SK-N-SH treated with all-trans-retinoic acid at 6 μM for 48 hours (cell line): Measurements from ENCODE around the gene GLI3.

Experiments used
- ATAC-seq: fragments of 200-7000 bp; cut with Tn5 transposase; 3 replicates; pipeline ENCODE4 v1.9.1; 2020; ENCODE audit warnings: mild to moderate bottlenecking, moderate library complexity
- ARNTL ChIP-seq: fragments of 450-650 bp; formaldehyde crosslinking; IDR thresholded peaks from 2 replicates; pipeline ENCODE4 v1.5.0; 2020; ENCODE audit warnings: low read depth, mild to moderate bottlenecking, moderate library complexity, borderline replicate concordance
- BACH2 ChIP-seq: fragments of 250-450 bp; sonication (Bioruptor Pico); IDR thresholded peaks from 2 replicates; pipeline ENCODE4 v1.9.0; 2021; ENCODE audit warnings: mild to moderate bottlenecking, borderline replicate concordance
- CSDC2 ChIP-seq: fragments of 250-450 bp; sonication (Bioruptor Pico); IDR thresholded peaks from 2 replicates; pipeline ENCODE4 v1.5.0; 2020; ENCODE audit warnings: mild to moderate bottlenecking, moderate library complexity
- GLIS3 ChIP-seq: fragments of 250-450 bp; sonication (Bioruptor Pico); IDR thresholded peaks from 2 replicates; pipeline ENCODE4 v1.5.0; 2020; ENCODE audit warnings: mild to moderate bottlenecking, moderate library complexity
- OSR1 ChIP-seq: fragments of 250-450 bp; sonication (Bioruptor Pico); IDR thresholded peaks from 2 replicates; pipeline ENCODE4 v1.8.0; 2022; ENCODE audit warnings: moderate library complexity, mild to moderate bottlenecking, inconsistent platforms
- PPARA ChIP-seq: fragments of 250-450 bp; sonication (Bioruptor Pico); IDR thresholded peaks from 2 replicates; pipeline ENCODE4 v1.5.0; 2020; ENCODE audit warnings: mild to moderate bottlenecking, borderline replicate concordance
- RARB ChIP-seq: fragments of 250-450 bp; sonication (Bioruptor Pico); IDR thresholded peaks from 2 replicates; pipeline ENCODE4 v1.8.0; 2021; ENCODE audit warnings: mild to moderate bottlenecking, moderate library complexity
- SNAI2 ChIP-seq: fragments of 250-450 bp; sonication (Bioruptor Pico); IDR thresholded peaks from 2 replicates; pipeline ENCODE4 v1.5.0; 2020; ENCODE audit warnings: mild to moderate bottlenecking, moderate library complexity
- TCF4 ChIP-seq: fragments of 250-450 bp; sonication (Bioruptor Pico); IDR thresholded peaks from 2 replicates; pipeline ENCODE4 v1.8.0; 2021; ENCODE audit warnings: mild to moderate bottlenecking, moderate library complexity, borderline replicate concordance
- TOX ChIP-seq: fragments of 250-450 bp; sonication (Bioruptor Pico); IDR thresholded peaks from 2 replicates; pipeline ENCODE4 v1.8.0; 2021; ENCODE audit warnings: mild to moderate bottlenecking, moderate library complexity, borderline replicate concordance
- ZC3H10 ChIP-seq: fragments of 250-450 bp; sonication (Bioruptor Pico); IDR thresholded peaks from 2 replicates; pipeline ENCODE4 v1.5.1; 2021; ENCODE audit warnings: mild to moderate bottlenecking, moderate library complexity
- ZFP3 ChIP-seq: fragments of 250-450 bp; sonication (Bioruptor Pico); IDR thresholded peaks from 2 replicates; pipeline ENCODE4 v1.5.0; 2020; ENCODE audit warnings: mild to moderate bottlenecking, moderate library complexity
- ZFP30 ChIP-seq: fragments of 450-650 bp; formaldehyde crosslinking; IDR thresholded peaks from 2 replicates; pipeline ENCODE4 v1.5.0; 2022; ENCODE audit warnings: mild to moderate bottlenecking, moderate library complexity
- ZNF565 ChIP-seq: fragments of 450-650 bp; formaldehyde crosslinking; conservative IDR thresholded peaks from 2 replicates; pipeline ENCODE4 v1.5.0; 2020; ENCODE audit warnings: low read depth, mild to moderate bottlenecking, moderate library complexity
- ZNF70 ChIP-seq: fragments of 450-650 bp; formaldehyde crosslinking; IDR thresholded peaks from 2 replicates; pipeline ENCODE4 v1.5.0; 2020; ENCODE audit warnings: mild to moderate bottlenecking, moderate library complexity
- ZNF8 ChIP-seq: fragments of 450-650 bp; formaldehyde crosslinking; IDR thresholded peaks from 2 replicates; pipeline ENCODE4 v1.5.0; 2020; ENCODE audit warnings: mild to moderate bottlenecking, moderate library complexity
- TF ChIP-seq, protein P1 (sequence below): fragments of 250-450 bp; sonication (Bioruptor Pico); IDR thresholded peaks from 2 replicates; pipeline ENCODE4 v1.8.0; 2020; ENCODE audit warnings: mild to moderate bottlenecking, moderate library complexity, borderline replicate concordance
- TF ChIP-seq, protein P2 (sequence below): fragments of 250-450 bp; sonication (Bioruptor Pico); IDR thresholded peaks from 2 replicates; pipeline ENCODE4 v1.5.1; 2020; ENCODE audit warnings: low read depth, mild to moderate bottlenecking, moderate library complexity
- TF ChIP-seq, protein P3 (sequence below): fragments of 250-450 bp; sonication (Bioruptor Pico); IDR thresholded peaks from 2 replicates; pipeline ENCODE4 v1.8.0; 2021; ENCODE audit warnings: low read depth, mild to moderate bottlenecking, moderate library complexity, borderline replicate concordance
- TF ChIP-seq, protein P4 (sequence below): fragments of 250-450 bp; sonication (Bioruptor Pico); IDR thresholded peaks from 2 replicates; pipeline ENCODE4 v1.5.1; 2021; ENCODE audit warnings: mild to moderate bottlenecking, moderate library complexity
- TF ChIP-seq, protein P5 (sequence below): fragments of 250-450 bp; sonication (Bioruptor Pico); IDR thresholded peaks from 2 replicates; pipeline ENCODE4 v1.5.0; 2020; ENCODE audit warnings: mild to moderate bottlenecking, moderate library complexity

The GLI3 gene

DNA sequence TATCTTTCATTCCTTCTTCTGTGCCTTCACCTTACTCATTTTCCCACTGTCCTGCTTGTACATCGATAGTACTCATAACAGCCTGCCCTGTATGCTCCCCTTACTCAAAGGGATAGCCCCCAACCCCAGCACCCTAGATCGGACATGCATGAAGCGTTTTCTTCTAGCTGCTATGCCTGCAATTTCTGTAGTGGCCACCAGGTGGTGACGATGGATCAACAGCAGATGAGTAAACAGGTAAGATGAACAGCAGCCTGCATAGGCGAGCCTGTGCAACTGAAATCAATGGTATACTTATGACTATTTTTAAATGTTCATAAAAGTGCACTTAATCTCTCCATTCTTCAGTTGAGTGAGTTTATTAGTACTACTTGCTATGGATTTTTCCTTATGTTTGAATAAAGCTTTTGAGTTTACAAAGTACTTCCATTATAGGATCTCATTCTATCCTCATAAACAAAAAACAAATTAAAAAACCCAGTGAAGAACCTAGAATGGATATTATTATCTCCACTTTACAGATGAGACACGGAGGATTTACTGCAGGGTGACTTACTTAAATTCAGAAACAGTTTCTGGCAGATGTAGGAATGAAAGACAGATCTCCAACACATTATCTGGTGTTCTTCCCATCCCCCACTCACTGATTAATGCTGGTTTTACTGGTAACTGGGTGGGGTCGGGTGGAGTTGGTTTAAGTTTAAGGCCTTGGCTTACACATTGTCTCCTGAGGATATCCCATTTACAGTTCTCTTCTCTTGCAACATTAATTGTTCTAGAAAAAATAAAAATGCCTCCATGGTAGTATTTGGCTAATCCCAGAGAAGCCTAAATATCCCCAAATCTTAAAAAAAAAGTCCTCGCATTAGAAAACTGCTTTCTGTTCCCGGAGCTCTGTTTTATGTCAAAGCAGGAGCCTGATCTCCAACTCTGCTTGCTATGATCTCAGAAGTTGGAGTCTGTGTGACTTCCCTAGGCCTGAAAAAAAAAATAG, 222.1 kb downstream of the GLI3 start (continued):
- TF ChIP-seq, protein P1, sequence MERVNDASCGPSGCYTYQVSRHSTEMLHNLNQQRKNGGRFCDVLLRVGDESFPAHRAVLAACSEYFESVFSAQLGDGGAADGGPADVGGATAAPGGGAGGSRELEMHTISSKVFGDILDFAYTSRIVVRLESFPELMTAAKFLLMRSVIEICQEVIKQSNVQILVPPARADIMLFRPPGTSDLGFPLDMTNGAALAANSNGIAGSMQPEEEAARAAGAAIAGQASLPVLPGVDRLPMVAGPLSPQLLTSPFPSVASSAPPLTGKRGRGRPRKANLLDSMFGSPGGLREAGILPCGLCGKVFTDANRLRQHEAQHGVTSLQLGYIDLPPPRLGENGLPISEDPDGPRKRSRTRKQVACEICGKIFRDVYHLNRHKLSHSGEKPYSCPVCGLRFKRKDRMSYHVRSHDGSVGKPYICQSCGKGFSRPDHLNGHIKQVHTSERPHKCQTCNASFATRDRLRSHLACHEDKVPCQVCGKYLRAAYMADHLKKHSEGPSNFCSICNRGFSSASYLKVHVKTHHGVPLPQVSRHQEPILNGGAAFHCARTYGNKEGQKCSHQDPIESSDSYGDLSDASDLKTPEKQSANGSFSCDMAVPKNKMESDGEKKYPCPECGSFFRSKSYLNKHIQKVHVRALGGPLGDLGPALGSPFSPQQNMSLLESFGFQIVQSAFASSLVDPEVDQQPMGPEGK (CRISPR knock-in tag) = no peak
- TF ChIP-seq GLIS3 (CRISPR knock-in tag) (no peak), OSR1 (CRISPR knock-in tag) (no peak), ZNF565 (CRISPR knock-in tag) (no peak), ZNF8 (CRISPR knock-in tag) (no peak), TCF4 (no peak), ZC3H10 (no peak), RARB (CRISPR knock-in tag) (no peak), ZFP3 (CRISPR knock-in tag) (no peak), ZFP30 (CRISPR knock-in tag) (no peak)

DNA sequence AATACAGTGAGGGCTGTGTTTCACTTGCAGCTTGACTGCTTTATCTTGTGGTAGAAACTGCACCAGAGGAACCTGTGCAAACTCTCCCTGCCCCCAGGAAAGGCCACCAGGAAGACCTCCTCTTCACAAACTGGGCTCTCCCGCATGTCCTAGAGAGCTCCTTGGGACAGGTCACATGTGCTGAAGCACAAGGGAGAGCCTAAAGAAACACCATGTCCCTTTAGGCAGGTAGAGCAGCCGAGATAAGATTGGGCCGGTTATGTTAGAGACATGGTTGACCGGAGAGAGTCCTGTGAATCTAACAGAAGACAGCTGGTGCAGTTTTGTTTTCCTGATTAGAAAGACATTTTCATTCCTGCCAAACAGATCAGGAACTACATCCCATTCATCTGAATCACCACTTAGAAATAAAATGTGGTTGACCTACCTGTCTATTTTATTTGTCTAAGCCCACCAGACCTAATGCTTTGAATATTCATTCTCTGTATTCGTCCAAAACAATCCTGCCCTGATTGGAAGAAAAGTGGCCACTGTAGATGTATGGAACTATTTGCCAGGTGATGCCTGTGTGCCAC, 224.1 kb downstream of the GLI3 start:
- no peak for ATAC-seq
- no peak for TF ChIP-seq PPARA (CRISPR knock-in tag)
- TF ChIP-seq OSR1 (CRISPR knock-in tag) = no peak
- TF ChIP-seq TCF4 = no peak
- TF ChIP-seq, protein P2, sequence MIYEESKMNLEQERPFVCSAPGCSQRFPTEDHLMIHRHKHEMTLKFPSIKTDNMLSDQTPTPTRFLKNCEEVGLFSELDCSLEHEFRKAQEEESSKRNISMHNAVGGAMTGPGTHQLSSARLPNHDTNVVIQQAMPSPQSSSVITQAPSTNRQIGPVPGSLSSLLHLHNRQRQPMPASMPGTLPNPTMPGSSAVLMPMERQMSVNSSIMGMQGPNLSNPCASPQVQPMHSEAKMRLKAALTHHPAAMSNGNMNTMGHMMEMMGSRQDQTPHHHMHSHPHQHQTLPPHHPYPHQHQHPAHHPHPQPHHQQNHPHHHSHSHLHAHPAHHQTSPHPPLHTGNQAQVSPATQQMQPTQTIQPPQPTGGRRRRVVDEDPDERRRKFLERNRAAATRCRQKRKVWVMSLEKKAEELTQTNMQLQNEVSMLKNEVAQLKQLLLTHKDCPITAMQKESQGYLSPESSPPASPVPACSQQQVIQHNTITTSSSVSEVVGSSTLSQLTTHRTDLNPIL (CRISPR knock-in tag) = no peak
- no peak for TF ChIP-seq TOX
- TF ChIP-seq, protein P3, sequence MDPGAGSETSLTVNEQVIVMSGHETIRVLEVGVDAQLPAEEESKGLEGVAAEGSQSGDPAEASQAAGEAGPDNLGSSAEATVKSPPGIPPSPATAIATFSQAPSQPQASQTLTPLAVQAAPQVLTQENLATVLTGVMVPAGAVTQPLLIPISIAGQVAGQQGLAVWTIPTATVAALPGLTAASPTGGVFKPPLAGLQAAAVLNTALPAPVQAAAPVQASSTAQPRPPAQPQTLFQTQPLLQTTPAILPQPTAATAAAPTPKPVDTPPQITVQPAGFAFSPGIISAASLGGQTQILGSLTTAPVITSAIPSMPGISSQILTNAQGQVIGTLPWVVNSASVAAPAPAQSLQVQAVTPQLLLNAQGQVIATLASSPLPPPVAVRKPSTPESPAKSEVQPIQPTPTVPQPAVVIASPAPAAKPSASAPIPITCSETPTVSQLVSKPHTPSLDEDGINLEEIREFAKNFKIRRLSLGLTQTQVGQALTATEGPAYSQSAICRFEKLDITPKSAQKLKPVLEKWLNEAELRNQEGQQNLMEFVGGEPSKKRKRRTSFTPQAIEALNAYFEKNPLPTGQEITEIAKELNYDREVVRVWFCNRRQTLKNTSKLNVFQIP (CRISPR knock-in tag) = no peak
- TF ChIP-seq GLIS3 (CRISPR knock-in tag) = no peak
- TF ChIP-seq BACH2 = no peak
- TF ChIP-seq, protein P1 (CRISPR knock-in tag) = no peak
- no peak for TF ChIP-seq RARB (CRISPR knock-in tag)
- TF ChIP-seq ZFP30 (CRISPR knock-in tag) = no peak
- TF ChIP-seq ARNTL (CRISPR knock-in tag) = no peak
- no peak for TF ChIP-seq ZNF8 (CRISPR knock-in tag)

DNA sequence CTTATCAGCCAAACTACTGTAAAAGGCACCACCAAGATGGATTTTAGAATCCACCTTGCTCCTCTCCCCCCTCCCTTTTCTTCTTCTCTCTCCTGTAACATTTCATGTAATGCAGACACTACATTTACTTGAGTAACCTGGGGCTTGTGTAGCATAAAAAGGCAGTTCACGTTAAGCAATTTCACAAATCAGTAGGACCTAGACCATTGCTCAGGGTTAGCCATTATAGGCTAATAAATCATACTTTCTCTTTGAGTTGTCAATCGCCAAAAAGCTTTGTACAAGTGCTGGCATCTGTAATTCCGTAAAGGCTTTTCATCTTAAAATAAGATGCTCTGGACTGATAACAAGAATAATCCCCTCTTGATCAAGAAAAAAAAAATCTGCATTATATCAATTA, 224.7 kb downstream of the GLI3 start:
- no peak for ATAC-seq
- TF ChIP-seq PPARA (CRISPR knock-in tag) (no peak), RARB (CRISPR knock-in tag) (no peak), BACH2 (no peak), CSDC2 (CRISPR knock-in tag) (no peak), GLIS3 (CRISPR knock-in tag) (no peak), ZC3H10 (no peak), TCF4 (no peak), ZNF565 (CRISPR knock-in tag) (no peak), ZFP3 (CRISPR knock-in tag) (no peak), OSR1 (CRISPR knock-in tag) (no peak), ZNF8 (CRISPR knock-in tag) (no peak), ZNF70 (no peak), SNAI2 (no peak)
- TF ChIP-seq, protein P3 (CRISPR knock-in tag) = no peak
- TF ChIP-seq, protein P4, sequence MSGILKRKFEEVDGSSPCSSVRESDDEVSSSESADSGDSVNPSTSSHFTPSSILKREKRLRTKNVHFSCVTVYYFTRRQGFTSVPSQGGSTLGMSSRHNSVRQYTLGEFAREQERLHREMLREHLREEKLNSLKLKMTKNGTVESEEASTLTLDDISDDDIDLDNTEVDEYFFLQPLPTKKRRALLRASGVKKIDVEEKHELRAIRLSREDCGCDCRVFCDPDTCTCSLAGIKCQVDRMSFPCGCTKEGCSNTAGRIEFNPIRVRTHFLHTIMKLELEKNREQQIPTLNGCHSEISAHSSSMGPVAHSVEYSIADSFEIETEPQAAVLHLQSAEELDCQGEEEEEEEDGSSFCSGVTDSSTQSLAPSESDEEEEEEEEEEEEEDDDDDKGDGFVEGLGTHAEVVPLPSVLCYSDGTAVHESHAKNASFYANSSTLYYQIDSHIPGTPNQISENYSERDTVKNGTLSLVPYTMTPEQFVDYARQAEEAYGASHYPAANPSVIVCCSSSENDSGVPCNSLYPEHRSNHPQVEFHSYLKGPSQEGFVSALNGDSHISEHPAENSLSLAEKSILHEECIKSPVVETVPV (CRISPR knock-in tag) = no peak
- TF ChIP-seq, protein P5, sequence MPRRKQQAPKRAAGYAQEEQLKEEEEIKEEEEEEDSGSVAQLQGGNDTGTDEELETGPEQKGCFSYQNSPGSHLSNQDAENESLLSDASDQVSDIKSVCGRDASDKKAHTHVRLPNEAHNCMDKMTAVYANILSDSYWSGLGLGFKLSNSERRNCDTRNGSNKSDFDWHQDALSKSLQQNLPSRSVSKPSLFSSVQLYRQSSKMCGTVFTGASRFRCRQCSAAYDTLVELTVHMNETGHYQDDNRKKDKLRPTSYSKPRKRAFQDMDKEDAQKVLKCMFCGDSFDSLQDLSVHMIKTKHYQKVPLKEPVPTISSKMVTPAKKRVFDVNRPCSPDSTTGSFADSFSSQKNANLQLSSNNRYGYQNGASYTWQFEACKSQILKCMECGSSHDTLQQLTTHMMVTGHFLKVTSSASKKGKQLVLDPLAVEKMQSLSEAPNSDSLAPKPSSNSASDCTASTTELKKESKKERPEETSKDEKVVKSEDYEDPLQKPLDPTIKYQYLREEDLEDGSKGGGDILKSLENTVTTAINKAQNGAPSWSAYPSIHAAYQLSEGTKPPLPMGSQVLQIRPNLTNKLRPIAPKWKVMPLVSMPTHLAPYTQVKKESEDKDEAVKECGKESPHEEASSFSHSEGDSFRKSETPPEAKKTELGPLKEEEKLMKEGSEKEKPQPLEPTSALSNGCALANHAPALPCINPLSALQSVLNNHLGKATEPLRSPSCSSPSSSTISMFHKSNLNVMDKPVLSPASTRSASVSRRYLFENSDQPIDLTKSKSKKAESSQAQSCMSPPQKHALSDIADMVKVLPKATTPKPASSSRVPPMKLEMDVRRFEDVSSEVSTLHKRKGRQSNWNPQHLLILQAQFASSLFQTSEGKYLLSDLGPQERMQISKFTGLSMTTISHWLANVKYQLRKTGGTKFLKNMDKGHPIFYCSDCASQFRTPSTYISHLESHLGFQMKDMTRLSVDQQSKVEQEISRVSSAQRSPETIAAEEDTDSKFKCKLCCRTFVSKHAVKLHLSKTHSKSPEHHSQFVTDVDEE = no peak
- TF ChIP-seq, all 23 proteins: peak for 0
